DMS 273 (cell line): ENCODE data around the gene HMGB4.

Source experiments
- DNase-seq: peaks from one replicate; lab custom pipeline; 2025; ENCODE audit not compliant: unreplicated experiment; lab: John Stamatoyannopoulos, UW

Gene HMGB4, protein sequence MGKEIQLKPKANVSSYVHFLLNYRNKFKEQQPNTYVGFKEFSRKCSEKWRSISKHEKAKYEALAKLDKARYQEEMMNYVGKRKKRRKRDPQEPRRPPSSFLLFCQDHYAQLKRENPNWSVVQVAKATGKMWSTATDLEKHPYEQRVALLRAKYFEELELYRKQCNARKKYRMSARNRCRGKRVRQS

DNA sequence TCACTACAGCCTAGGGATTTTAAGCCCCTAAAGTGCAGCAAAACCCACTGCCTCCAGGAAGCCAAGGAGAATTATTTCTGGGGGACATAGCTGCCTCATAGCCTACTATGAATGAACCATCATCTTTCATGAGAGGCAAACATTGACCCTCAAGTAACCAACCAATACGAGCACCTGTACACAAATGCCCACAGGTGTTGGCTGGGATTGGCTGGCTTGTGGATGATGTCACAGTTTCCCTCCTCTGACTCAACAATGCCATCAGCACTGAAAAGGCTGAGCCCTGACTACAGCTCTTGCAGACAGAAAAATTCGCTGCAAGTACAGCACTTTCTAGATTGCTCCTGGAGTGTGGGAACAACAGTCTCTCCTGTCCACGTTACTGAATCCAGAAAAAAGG is at the start of gene HMGB4:
Gene HMGB4 (plus strand): TSS at position 301 of the 400 bp plus-strand sequence. CDS start 113 bp downstream, outside the sequence.
- no peak for DNase-seq

DNA sequence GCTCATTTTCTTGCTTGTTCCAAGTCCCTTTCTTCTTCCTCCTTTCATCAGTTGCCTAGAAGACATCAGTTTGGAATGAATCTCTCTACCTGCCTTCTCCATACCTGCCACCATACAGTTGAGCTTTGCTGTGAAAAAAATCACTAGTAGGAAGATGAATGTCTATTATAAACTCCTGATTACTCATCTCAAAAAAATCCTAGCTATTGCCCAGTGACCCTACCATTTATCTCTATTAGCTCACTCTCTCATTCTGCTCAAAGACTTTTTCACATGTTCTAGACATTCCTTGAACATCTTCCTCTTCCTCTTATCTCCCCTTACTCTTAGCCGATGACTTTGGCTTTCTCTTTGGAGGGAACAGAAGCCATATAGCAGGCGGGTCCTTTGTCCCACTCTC is 49.7 kb upstream of the HMGB4 start:
- DNase-seq: no peak

DNA sequence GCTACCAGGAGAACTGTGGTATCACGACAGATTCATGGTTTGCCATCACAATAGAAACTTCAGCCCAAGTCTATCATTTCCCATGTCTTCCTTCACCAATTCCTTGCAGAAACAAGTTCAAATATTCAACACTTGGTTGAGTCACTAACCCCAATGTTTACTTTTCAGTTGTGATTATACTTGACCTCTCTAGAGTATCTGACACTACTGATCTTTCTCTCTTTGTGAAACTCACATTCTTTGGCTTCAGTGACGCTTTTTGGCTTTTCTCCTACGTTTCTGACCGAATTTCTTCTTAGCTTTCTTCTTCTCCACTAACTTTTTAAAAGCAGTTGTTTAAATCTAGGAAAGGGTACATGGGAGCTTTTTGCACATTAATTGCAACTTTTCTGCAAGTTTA is 48.8 kb upstream of the HMGB4 start:
- DNase-seq: no peak

DNA sequence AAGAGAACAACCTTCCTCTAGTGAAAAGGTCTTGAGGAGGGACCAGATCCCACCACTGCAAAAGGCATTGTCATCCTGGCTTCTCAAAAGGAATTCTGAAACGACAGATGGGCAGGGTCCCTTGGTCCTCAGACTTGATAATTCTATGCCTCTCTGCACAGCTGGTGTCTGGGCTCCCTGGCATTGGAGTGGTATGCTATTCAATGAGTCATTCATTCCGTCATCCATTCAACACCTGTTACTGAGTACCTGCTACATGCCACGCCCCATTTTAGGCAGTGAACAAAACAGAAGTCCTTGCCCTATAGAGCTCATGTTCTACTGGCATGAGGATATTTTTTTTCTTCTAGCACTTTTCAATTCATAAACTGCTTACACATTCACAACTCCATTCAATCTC is 45.8 kb upstream of the HMGB4 start:
- peak; percentile 82 for DNase-seq

DNA sequence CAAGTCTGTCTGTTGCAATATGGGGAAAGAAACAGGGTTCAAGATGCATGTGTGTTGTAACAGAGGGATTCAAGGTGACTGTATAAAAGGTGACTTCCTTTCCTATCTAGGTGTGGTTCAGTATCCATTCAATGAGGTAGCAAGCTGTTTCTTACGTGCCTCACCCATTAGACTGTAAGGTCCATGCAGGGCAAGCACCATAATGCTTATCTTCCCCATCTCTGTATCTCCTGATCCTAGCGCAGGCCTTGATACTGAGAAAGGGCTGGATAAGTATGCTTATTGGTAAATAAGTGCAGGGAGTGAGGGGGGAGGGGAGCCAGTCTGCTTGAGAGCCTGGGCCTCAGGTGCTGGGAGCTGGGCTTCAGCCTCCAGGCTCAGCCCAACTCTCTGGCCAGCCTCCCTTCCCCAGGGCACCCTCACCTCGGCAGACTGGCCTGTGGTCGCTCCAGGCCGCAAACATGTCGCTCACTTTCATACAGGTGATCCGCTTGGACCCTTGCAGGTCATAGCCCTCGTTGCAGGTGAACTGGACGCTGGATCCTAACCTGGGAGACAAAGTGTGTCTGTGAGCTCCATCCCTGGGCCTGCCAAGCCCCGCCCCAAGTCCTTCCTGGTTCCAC is 44.5 kb upstream of the HMGB4 start:
- DNase-seq: no peak

DNA sequence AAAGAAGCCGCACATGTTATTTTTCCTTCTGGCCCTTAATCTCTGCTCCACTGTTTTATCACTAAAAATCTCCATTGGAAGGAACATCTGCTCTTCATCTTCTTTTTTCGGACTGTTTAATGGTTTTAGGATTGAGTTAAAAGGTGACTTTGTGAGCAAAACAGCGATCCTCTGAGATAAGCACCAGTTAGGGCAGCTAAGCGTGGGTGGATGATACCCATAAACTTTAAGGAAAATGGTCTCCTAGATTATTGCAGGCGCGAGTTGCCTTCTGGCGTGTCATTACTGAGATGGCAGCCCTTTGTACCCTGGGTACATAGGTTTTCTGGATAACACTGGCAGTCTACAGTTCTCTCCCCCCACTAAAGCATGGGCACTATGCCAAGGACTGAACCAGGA is 44.0 kb upstream of the HMGB4 start:
- DNase-seq: no peak

DNA sequence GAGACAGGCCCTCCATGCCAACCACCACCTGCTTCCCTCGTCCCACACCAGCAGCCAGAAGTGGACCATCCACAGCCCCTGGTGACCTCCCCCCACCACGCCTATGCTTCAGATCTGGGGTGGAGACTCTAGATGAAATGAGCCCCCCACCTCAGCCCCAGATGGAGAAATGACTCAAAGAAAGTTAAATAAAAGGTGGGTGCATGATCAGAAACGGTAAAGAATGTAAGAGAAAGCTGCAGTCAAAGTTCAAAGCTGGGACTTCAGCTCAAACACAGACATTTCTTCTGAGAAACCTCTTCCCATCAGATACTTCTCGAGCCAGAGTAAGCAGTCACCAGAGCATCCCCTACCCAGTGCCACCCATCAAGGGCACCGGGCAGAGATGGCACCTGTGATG is 43.1 kb upstream of the HMGB4 start:
- DNase-seq: no peak

DNA sequence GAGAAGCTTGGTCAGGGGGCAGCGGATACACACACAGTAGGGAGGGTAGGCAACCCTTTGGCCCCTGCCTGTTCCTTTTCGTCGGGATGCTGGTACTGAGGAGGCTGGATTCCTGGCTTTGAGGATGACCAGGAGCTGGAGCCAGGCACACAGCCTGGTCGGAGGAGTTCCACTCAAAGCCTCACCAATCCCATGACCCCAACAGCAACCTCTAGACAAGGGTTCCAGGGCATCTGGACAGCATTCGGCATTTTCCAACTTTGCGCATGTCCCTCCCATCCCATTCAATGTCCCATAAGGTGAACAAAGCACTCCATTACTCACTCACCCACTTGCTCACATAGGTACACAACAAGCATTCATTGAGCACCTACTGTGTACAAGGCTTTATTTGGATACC is 42.6 kb upstream of the HMGB4 start:
- no peak for DNase-seq

DNA sequence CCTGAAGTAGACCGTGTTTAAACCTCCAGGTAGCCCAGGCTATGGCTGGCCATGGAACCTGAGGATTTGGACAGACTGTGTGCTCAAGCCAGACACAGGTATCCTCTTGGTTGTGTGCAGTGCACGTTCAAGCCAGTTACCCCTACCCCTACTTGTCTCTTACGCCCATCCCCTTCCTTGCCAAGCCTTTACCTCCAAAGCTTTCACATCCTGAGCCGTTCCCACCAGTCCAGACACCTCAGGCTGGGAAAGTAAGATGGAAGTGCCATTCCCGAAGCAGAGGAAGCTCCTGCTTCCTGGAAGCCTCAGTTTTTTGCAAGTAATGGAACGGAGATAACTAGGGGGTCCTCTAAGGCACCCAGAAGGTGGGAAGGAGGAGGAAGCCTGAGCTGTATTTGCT is 41.5 kb upstream of the HMGB4 start:
- DNase-seq: no peak

DNA sequence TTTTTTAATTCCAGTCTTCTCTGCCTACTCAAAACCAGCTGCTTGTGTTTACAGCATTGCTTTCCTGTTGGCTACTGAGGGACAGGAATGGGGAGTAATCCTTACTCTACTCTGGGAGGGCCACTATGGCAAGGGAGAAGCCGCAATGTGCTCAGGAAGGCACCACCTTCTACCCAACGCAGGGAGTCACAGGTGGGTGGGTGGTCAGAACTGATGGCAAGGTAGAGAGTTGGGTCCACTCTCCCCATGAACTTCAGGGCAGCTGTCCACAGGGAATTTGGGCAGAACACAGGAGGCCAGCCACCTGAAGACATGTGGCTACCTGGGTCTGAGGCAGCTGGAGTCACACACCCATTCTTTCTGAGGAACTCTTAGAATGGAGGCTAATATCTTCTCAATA is 40.5 kb upstream of the HMGB4 start:
- no peak for DNase-seq

DNA sequence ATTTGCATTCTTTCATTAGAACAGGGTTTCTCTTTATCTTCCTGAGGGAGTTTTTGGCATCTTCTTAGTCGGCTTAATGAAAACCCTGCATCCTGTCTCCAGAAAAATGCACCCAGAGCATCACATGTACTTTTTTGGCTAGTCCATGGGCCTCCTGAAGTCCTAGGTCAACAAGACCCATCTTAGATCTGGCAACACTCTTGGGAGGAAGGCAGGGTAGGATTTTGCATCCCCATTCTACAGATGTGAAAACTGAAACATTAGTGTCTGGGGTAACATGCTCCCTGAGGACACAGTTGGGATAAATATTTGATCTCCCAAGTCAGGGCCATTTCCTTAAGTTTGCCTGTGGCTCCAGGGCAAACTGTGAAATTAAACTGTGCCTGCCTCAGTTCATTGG is 40.0 kb upstream of the HMGB4 start:
- no peak for DNase-seq

DNA sequence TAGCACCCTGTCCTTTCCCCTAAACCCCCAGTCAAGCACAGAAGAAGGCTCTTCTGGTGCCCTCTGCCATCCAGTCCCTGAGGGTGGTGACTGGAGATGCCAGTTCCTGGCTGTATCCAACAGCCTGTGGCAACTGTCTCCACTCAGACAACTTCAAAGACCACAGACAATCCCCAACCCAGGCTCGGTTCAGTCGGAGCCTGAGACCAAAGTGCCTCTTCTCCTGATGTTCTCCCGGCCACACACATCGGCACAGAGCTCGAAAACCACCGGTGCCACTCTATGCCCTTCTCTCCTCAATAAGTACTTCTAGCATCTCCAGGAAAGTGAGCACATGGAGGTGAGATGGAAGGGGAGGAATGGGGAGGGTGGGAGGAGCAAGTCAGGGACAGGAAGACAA is 39.6 kb upstream of the HMGB4 start:
- no peak for DNase-seq

DNA sequence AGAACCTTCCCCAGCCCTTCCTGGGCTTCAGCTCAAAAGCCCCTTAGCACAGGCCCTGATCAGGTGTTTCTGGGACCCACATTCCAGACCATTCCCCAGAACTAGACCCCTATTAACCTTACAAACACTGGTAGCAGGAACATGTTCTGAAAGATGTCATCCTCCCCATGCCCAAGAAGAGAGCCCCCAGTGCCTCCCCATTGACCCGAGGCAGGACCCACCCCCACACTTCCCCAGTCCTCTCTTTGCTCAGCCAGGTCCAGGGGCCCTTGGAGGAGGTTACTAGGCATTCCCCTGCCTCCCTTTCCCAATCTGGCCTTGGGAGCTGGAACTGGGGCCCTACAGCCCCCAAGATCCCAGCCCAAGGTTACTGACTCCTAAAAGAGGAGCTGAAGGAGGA is 38.9 kb upstream of the HMGB4 start:
- DNase-seq: no peak

DNA sequence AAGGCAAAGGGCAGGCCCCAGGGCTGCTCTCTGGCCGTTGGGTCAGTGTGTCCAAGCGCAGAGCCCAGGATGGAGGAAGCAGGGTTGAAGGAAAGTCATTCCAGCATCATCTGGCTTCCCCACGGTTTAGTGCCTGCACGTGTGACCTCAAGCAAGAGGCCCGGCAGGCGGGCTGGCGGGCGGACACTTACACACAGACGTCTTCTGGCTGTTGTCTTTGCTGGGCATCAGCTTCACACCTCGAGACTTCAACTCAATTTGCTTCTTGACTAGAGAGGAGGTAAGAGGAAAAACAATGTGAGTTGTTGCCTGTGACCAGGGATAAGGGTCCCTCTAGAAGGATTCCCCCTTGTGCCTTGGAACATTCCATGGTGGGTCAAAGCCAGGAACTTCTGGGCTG is 38.4 kb upstream of the HMGB4 start:
- no peak for DNase-seq

DNA sequence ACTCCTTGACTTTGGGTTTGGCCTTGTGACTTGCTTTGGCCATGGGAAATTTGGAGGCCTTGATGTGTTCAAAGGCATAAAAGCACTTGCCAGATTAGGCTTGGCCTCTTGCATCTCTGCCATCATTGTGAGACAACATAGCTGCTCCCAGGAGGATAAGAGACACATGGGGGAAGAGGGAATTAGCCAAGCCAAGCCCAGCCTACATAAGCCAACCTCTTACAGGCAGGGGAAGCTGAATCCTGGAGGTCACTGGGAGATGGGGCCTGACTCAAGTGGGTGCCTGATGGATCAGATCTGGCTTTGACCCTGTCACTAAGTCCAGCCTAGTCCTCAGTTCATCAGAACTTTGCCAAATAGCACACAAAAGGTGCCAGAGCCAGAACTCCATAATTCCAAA is 37.6 kb upstream of the HMGB4 start:
- DNase-seq: no peak

DNA sequence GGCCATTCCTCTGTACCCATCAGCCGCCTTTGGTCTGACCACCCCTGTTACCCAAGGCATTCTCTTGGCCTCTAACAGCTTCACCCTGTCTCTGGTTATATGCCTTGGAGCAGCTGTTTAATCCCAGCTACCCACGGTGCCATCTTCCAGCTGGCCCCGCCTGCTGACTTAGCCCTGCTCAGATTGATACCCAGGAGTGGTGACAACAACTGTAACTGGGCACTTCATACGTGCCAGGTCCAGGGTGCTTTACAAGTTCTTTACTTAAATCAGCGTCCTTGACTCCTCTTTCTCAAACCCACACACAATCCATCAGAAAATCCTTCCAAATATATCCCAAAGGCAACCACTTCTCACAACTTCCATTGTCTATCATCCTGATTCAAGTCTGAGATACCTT is 37.2 kb upstream of the HMGB4 start:
- DNase-seq: no peak

DNA sequence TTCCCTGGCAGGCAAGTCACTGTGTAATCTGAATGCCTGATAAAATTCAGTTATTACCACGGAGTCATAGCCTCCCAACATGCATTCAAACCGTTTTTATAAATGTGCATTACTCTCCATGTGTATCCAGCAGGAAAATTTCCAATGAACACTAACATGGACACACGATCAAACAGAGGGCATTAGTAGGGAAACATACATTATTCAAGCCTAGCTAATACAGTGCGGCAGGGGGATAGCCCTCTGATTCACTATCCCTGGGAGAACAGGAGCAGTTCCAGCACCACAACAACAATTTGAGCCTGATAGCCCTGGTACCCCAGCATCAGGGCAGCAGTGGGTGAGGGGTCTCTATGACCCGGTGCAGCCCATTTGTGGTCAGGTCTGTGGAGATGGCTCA is 35.8 kb upstream of the HMGB4 start:
- no peak for DNase-seq

DNA sequence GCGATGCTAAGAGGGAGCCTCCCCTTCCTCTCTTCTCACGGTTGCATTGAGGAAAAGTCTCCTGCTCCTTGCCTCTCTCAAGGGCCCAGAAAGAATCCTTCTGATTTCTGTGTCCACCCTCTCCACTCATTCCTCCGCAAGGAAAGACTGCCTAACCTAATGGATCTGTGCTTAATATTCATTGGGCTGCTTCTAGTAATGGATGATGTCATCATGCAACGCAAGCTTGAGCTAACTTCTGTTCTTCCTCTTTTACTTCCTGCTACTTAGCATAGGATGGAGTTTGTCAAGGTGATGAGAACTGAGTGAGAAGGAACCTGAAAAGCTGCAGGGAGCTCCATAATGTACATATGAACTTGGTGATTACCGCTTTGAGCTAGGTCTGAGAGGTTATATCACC is 35.2 kb upstream of the HMGB4 start:
- no peak for DNase-seq

DNA sequence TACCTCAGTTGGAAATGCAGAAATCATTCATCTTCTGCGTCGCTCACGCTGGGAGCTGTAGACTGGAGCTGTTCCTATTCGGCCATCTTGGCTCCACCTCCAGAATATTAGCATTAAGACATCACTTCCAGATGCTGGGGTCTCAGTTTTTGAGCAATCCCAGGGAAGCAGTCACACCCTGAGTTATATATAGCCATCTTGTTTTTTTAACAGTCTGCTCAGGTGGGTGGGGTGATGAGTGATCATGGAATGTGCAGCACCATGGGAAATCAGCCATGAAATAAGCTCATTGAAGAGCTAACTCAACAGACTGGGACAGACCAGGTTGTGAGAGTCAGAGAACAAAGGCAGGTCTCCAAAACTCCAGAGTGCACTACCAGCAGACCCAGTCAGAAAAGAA is 27.0 kb upstream of the HMGB4 start:
- no peak for DNase-seq

DNA sequence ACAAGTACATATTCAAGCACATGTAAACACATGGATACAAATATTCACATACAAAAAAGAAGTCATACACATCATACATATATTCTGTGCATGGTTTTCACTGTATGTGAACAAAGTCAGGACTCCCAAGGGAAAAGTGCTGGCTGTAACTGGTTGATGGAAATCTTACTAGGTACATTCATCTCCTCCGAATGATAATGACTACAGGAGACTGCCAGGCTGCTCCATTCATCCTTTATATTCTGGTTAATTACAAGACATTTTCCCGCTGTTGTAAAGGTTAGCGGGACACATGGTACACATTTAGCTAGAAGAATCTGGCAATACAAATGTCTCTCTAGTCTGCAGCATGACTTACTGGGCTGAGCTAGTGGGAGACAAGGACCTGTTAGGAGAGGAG is 26.2 kb upstream of the HMGB4 start:
- DNase-seq: no peak

DNA sequence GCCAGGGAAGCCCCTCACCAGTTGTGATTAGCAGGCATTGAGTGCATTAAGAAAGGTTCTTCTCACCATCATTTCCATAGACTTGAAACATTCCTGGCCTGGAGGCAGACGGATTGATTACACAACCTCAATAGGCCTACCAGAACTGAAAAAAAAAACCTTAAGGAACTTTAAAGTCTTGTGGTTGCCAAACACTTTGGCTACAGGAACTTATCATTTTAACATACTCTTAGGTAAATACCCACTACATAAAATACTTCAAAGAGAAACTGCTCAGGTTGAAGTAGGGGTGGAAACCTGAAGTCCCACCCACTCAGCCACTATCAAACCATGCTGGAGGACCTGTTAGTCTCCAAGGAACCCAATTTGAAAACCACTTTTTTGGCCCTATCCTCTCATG is 22.4 kb upstream of the HMGB4 start:
- no peak for DNase-seq

DNA sequence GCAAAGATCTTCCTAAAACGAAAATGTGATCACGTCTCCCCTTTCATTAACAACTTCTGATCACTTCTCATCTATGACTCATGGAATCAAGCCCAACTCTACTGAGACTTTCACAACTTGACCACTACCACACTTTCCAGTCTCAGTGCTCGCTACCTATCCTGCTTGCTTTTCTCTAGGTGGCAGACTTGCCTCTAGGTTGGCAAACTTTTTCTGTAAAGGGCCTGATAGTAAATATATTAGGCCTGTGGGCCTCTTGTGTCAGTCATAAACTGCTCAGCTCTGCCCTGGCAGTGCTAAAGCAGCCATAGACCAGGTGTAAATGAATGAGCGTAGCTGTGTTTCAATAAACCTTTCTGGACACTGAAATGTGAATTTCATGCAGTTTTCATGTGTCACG is 21.5 kb upstream of the HMGB4 start:
- DNase-seq: no peak

DNA sequence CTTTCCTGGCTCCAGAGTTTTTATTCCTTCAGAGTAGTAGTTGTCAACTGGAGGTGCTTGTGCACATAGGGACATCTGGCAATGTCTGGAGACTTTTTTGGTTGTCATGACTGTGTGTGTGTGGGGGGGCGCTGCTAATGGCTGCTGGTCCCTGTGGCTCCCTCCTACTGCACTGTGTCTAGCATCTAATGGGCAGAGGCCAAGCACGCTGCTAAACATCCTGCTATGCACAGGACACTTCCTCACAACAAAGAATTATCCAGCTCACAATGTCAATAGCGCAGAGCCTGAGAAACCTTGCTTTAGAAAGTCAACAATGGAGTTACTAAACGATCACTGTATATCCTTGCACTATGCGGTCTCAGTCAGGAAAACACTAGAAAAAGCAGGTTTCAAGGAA is 19.7 kb upstream of the HMGB4 start:
- no peak for DNase-seq
